MCF 10A (cell line): Measurements from ENCODE around the gene VRK3. TPM values are rescaled to one million over a fixed set of nuclear protein-coding genes. Genes with fewer than 3 reads are reported as not detected.
A peak's percentile ranks its signal among the peaks of the same experiment; 100 is the strongest.

ENCODE experiments used
- BruUV-seq: library from RNA; stranded (reverse); fragments of 400-500 nt; replicated peaks from 2 replicates; lab custom pipeline; 2021; lab: Mats Ljungman, UMichigan
- CTCF ChIA-PET: fragments of 300-600 bp; sonication (Branson Sonifier 250); formaldehyde crosslinking; extraction: SDS; loops from one replicate; lab custom pipeline; 2021; ENCODE audit warnings: antibody characterized with exemption, inconsistent platforms; lab: Yijun Ruan, JAX
- POLR2A ChIA-PET: fragments of 300-600, 350-650 bp; sonication (Branson Sonifier 250); formaldehyde crosslinking; extraction: SDS; loops from one replicate; lab custom pipeline; 2020; ENCODE audit warnings: antibody characterized with exemption, inconsistent platforms; lab: Yijun Ruan, JAX
- DNase-seq: peaks from one replicate; pipeline ENCODE4 v3.0.0-alpha.2; 2018; ENCODE audit not compliant: unreplicated experiment
- H3K27ac Mint-ChIP-seq: one replicate; pipeline ENCODE4 v1.8.0; 2022; ENCODE audit warnings: mild to moderate bottlenecking, low read depth, mixed read lengths; ENCODE audit not compliant: unreplicated experiment
- H3K27me3 Mint-ChIP-seq: one replicate; pipeline ENCODE4 v1.8.0; 2022; ENCODE audit warnings: mixed read lengths; ENCODE audit not compliant: insufficient read depth, unreplicated experiment
- H3K36me3 Mint-ChIP-seq: one replicate; pipeline ENCODE4 v1.8.0; 2022; ENCODE audit warnings: mild to moderate bottlenecking, moderate library complexity, mixed read lengths; ENCODE audit not compliant: insufficient read depth, unreplicated experiment
- H3K4me1 Mint-ChIP-seq: one replicate; pipeline ENCODE4 v1.8.0; 2022; ENCODE audit warnings: mixed read lengths; ENCODE audit not compliant: insufficient read depth, unreplicated experiment
- H3K4me3 Mint-ChIP-seq: one replicate; pipeline ENCODE4 v1.8.0; 2022; ENCODE audit warnings: mild to moderate bottlenecking, moderate library complexity, mixed read lengths; ENCODE audit not compliant: unreplicated experiment
- H3K9me3 Mint-ChIP-seq: one replicate; pipeline ENCODE4 v1.8.0; 2022; ENCODE audit warnings: mixed read lengths; ENCODE audit not compliant: unreplicated experiment
- intact Hi-C: fragments of 100-400 bp; cut with micrococcal nuclease; formaldehyde crosslinking; loops from 2 replicates; pipeline ENCODE4 v1.14.1; 2022
- total RNA-seq: library from RNA; stranded (reverse); gene quantifications from 2 replicates; pipeline ENCODE4 v1.2.3, GENCODE V29; 2022
- TF ChIP-seq, protein P1 (sequence below): fragments of 200-600 bp; IDR thresholded peaks from one replicate; pipeline ENCODE4 v1.8.0; 2022; ENCODE audit warnings: antibody characterized with exemption, mild to moderate bottlenecking; ENCODE audit not compliant: unreplicated experiment

The VRK3 gene
- total RNA-seq, 1 experiment from 2014 or later, result 24.7 TPM

GRCh38 chr19:49929121-49929610, 96.0 kb downstream of the VRK3 start, which contains the start of the genes ATF5 and NUP62:
Gene ATF5, plus strand, starts transcription at chr19:49929205. Its CDS starts 1,646 bp downstream, at chr19:49930851.
Gene NUP62, minus strand, starts transcription at chr19:49929504. Its CDS starts 19,697 bp downstream, at chr19:49909807.
- BruUV-seq, result TSS peak; percentile 86
- intact Hi-C loops, result loop anchor here (2.0 kb wide), 2 partner anchors 52 to 162 kb away; partner anchors contain the start of genes AKT1S1, AP2A1 and TBC1D17
- DNase-seq, result peak; percentile 89
- Mint-ChIP-seq H3K4me1 (peaks cover 16% of the 10 kb centered on the region), H3K4me3 (peak within 1 kb of the TSS; percentile 85), H3K27me3 (no peaks in the 10 kb centered on the region), H3K9me3 (no peaks in the 10 kb centered on the region), H3K27ac (peak within 1 kb of the TSS; percentile 90), H3K36me3 (peaks cover 72% of the 10 kb centered on the region)
- ChIA-PET POLR2A (interaction anchor here (0.6 to 4.1 kb wide), 20 partner anchors 10 to 1136 kb away, joined by 3 to 35 read pairs (median 4); partner anchors contain the start of genes AKT1S1, ALDH16A1, GYS1 and KLK13), CTCF (interaction anchor here (0.6 to 2.4 kb wide), 4 partner anchors 10 to 426 kb away, joined by 3 to 10 read pairs (median 3); no protein-coding TSS in a partner anchor)
- TF ChIP-seq, protein P1, sequence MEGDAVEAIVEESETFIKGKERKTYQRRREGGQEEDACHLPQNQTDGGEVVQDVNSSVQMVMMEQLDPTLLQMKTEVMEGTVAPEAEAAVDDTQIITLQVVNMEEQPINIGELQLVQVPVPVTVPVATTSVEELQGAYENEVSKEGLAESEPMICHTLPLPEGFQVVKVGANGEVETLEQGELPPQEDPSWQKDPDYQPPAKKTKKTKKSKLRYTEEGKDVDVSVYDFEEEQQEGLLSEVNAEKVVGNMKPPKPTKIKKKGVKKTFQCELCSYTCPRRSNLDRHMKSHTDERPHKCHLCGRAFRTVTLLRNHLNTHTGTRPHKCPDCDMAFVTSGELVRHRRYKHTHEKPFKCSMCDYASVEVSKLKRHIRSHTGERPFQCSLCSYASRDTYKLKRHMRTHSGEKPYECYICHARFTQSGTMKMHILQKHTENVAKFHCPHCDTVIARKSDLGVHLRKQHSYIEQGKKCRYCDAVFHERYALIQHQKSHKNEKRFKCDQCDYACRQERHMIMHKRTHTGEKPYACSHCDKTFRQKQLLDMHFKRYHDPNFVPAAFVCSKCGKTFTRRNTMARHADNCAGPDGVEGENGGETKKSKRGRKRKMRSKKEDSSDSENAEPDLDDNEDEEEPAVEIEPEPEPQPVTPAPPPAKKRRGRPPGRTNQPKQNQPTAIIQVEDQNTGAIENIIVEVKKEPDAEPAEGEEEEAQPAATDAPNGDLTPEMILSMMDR, result no peak

DNA sequence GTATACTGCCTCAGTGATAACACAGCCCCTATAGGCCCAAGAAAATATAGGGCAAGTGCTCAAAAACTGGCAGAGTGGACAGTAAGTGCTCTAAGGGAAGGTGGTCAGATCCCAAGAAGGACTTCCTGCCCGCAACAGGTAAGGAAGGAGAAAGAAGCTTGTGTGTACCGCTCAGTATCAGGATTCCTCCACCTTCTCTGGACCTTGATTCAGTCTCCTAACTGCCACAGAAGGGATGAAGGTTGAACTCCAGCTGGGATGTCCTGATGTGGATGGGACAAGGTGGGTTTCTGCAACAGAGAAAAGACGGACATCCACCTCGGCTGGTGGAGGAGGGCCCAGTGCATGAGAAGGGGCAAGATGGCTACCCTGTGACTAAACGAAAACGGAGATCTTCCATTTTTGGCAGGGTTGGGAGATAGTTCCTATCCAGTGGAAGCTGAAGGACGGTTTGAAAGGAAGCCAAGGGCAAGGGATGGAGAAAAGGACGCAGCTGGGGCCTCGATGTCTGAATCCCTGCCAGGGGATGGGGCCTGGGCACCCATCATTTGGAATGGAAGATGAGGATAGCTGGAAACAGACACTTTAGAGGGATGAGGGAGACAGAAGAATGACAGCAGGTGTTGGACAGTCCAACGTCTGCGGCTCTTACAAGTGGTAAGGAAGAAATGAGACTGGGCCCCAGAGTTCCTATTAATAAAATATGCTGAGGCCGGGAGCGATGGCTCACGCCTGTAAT, 97.5 kb downstream of the VRK3 start:
- no peak for DNase-seq
- BruUV-seq, result no TSS peak
- Mint-ChIP-seq H3K27me3 (no peaks in the 10 kb centered on the region), H3K4me1 (peaks cover 16% of the 10 kb centered on the region), H3K4me3 (peak overlapping the region; percentile 85), H3K36me3 (peaks cover 65% of the 10 kb centered on the region), H3K27ac (peak overlapping the region; percentile 90), H3K9me3 (no peaks in the 10 kb centered on the region)
- intact Hi-C loops, result loop anchor here (2.0 kb wide), 2 partner anchors 51 to 161 kb away; partner anchors contain the start of genes AKT1S1, AP2A1 and TBC1D17
- POLR2A ChIA-PET, result interaction anchor here (0.7 to 4.1 kb wide), 13 partner anchors 8 to 348 kb away, joined by 3 to 35 read pairs (median 5); partner anchors contain the start of genes AKT1S1, PNKP, PTOV1 and RRAS
- TF ChIP-seq, protein P1, result no peak
- CTCF ChIA-PET, result interaction anchor here (0.6 kb wide), 1 partner anchor 457 kb away, joined by 4 read pairs; no protein-coding TSS in a partner anchor

GRCh38 chr19:49926515-49926914, 98.7 kb downstream of the VRK3 start:
- no peak for DNase-seq
- POLR2A ChIA-PET, result no interaction called here
- Mint-ChIP-seq H3K9me3 (no peaks in the 10 kb centered on the region), H3K27me3 (no peaks in the 10 kb centered on the region), H3K27ac (no peak overlapping the region), H3K36me3 (peaks cover 63% of the 10 kb centered on the region), H3K4me3 (no peak overlapping the region), H3K4me1 (peaks cover 22% of the 10 kb centered on the region)
- no TSS peak for BruUV-seq
- TF ChIP-seq, protein P1, result no peak
- CTCF ChIA-PET, result no interaction called here
- intact Hi-C loops, result no loop called here

Other genes with a start within 250 kb of the VRK3 start
- gene FUZ, start 212.1 kb downstream of the VRK3 start, total RNA-seq, result 10.9 and 19.0 TPM in 2 replicates
- gene MED25, start 207.1 kb downstream of the VRK3 start, total RNA-seq, result 39.9 and 43.2 TPM in 2 replicates
- gene PTOV1, start 174.2 kb downstream of the VRK3 start, total RNA-seq, result 68.5 and 78.8 TPM in 2 replicates
- gene PNKP, start 157.8 kb downstream of the VRK3 start, total RNA-seq, result 70.7 and 90.3 TPM in 2 replicates
- gene AKT1S1, start 148.0 kb downstream of the VRK3 start, total RNA-seq, result 74.7 and 79.2 TPM in 2 replicates
- 25.2 and 25.5 TPM in 2 replicates for gene TBC1D17, start 147.7 kb downstream of the VRK3 start, total RNA-seq
- gene IL4I1, start 128.5 kb downstream of the VRK3 start, total RNA-seq, result 0.37 TPM in 1 of 2 replicates, not detected in the other
- 23.7 and 24.5 TPM in 2 replicates for gene ATF5, start 96.2 kb downstream of the VRK3 start, total RNA-seq
- 42.0 and 44.9 TPM in 2 replicates for gene NUP62, start 95.9 kb downstream of the VRK3 start, total RNA-seq
- gene SIGLEC11, start 64.2 kb downstream of the VRK3 start, total RNA-seq, result not detected in 2 replicates
- 9.9 and 13.4 TPM in 2 replicates for gene ZNF473, start 633 bp upstream of the VRK3 start, total RNA-seq
- not detected in 2 replicates for gene IZUMO2, start 137.9 kb upstream of the VRK3 start, total RNA-seq
- not detected in 2 replicates for gene MYH14, start 178.2 kb upstream of the VRK3 start, total RNA-seq